Measurements from ENCODE around the gene PCP2.

PCP2 gene

GRCh38 chr19:7617172-7617571, 16.3 kb downstream of the PCP2 start:
- no peak overlapping the region for H3K27ac ChIP-seq
- H3K27me3 ChIP-seq = no peaks in the 10 kb centered on the region
- no peak for TF ChIP-seq Cebpa-rat (IDR thresholded peaks at IDR 0.05)
- H4K20me1 ChIP-seq = peaks cover 0 to 60% (median 10%) of the 10 kb centered on the region in 11 experiments; a peak in 9 of 22 replicates
- H3K36me3 ChIP-seq = peaks cover 19 to 54% (median 43%) of the 10 kb centered on the region in 11 experiments
- H3K9ac ChIP-seq = no peak overlapping the region
- no peak overlapping the region for H3K4me2 ChIP-seq
- H3K4me3 ChIP-seq = no peak overlapping the region
- peaks cover 0 to 8% (median 0%) of the 10 kb centered on the region in 10 experiments; a peak in 2 of 20 replicates for H3K4me1 ChIP-seq
- no peaks in the 10 kb centered on the region for H3K9me3 ChIP-seq (replicated peaks in 1 of 11)

- Histone ChIP-seq H3K36me3 (peaks cover under 1 to 34% (median 24%) of the 10 kb centered on the region in 11 experiments; a peak in 20 of 22 replicates), H3K27ac (no peak overlapping the region), H3K4me3 (no peak overlapping the region), H3K9me3 (replicated peaks in 1 of 11) (no peaks in the 10 kb centered on the region), H3K27me3 (no peaks in the 10 kb centered on the region), H3K4me2 (no peak overlapping the region), H3K9ac (no peak overlapping the region), H3K4me1 (peaks cover 0 to 8% (median 0%) of the 10 kb centered on the region in 10 experiments; a peak in 2 of 20 replicates), H4K20me1 (peaks cover 0 to 45% (median 9%) of the 10 kb centered on the region in 11 experiments; a peak in 9 of 22 replicates)
- TF ChIP-seq Cebpa-rat (IDR thresholded peaks at IDR 0.05) = no peak
Measured at GRCh38 chr19:7614859-7615741, 18.4 kb downstream of the PCP2 start.

- Histone ChIP-seq H3K9me3 (replicated peaks in 1 of 11) (no peaks in the 10 kb centered on the region), H4K20me1 (peaks cover 0 to 25% (median 0%) of the 10 kb centered on the region in 11 experiments; a peak in 6 of 22 replicates), H3K4me2 (no peak overlapping the region), H3K36me3 (peaks cover 0 to 9% (median under 1%) of the 10 kb centered on the region in 11 experiments; a peak in 8 of 22 replicates), H3K4me3 (no peak overlapping the region), H3K9ac (no peak overlapping the region), H3K27me3 (no peaks in the 10 kb centered on the region), H3K27ac (no peak overlapping the region), H3K4me1 (0 out of 20 replicates have a peak, but pooled peaks cover 0 to under 1% (median 0%) of the 10 kb centered on the region in 10 experiments)
- TF ChIP-seq Cebpa-rat (IDR thresholded peaks at IDR 0.05) = no peak
Measured at GRCh38 chr19:7612282-7613274, 20.9 kb downstream of the PCP2 start.

- 0 out of 22 replicates have a peak, but pooled peaks cover 0 to under 1% (median 0%) of the 10 kb centered on the region in 11 experiments for H3K36me3 ChIP-seq
Measured at GRCh38 chr19:7611541-7612279, 21.8 kb downstream of the PCP2 start.

DNA sequence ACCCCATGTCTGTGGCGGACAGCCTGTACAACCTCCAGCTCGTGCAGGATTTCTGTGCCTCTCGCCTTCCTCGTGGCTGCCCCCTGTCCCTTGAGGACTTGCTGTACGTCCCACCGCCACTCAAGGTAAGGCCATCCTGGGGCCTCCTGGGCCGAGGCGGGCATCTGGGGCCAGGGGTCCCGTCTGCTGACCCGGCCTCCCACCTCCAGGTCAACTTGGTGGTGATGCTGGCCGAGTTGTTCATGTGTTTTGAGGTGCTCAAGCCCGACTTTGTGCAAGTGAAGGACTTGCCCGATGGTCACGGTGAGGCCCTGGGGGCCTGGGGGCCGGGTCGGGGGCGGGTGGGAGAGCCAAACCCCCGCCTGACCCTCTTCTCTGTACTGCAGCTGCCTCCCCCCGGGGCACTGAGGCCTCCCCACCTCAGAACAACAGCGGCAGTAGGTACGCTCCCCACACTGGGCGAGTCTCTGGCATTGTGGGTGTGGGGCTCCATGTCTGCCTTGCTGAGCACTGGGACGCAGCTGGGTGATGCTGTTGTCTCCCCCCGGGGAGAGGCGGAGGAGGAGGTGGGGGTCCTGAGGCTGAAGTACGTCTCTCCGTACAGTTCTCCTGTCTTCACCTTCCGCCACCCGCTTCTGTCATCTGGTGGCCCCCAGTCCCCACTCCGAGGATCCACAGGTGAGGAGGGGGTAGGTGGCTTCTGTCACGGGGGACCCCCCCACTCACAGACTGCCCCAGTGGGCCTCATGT, 22.9 kb downstream of the PCP2 start:
- no peak for TF ChIP-seq Cebpa-rat (IDR thresholded peaks at IDR 0.05)
- Histone ChIP-seq H3K36me3 (no peaks in the 10 kb centered on the region), H3K9ac (no peak overlapping the region), H3K27me3 (no peaks in the 10 kb centered on the region), H3K9me3 (replicated peaks in 1 of 11) (peaks cover 0 to 2% (median 0%) of the 10 kb centered on the region in 11 experiments; a peak in 4 of 22 replicates), H3K4me3 (no peak overlapping the region), H3K4me2 (no peak overlapping the region), H4K20me1 (peaks cover 0 to 13% (median 0%) of the 10 kb centered on the region in 11 experiments; a peak in 6 of 22 replicates), H3K4me1 (0 out of 20 replicates have a peak, but pooled peaks cover 0 to 6% (median 0%) of the 10 kb centered on the region in 10 experiments), H3K27ac (no peak overlapping the region)

More at GRCh38 chr19:7611541-7612279, 21.8 kb downstream of the PCP2 start:
- Histone ChIP-seq H3K9me3 (replicated peaks in 1 of 11) (no peaks in the 10 kb centered on the region), H3K9ac (no peak overlapping the region), H3K27me3 (no peaks in the 10 kb centered on the region), H3K4me2 (no peak overlapping the region), H3K4me3 (no peak overlapping the region), H3K27ac (no peak overlapping the region), H3K4me1 (0 out of 20 replicates have a peak, but pooled peaks cover 0 to 6% (median 0%) of the 10 kb centered on the region in 10 experiments), H4K20me1 (peaks cover 0 to 16% (median 0%) of the 10 kb centered on the region in 11 experiments; a peak in 5 of 22 replicates)
- TF ChIP-seq Cebpa-rat (IDR thresholded peaks at IDR 0.05) = no peak

DNA sequence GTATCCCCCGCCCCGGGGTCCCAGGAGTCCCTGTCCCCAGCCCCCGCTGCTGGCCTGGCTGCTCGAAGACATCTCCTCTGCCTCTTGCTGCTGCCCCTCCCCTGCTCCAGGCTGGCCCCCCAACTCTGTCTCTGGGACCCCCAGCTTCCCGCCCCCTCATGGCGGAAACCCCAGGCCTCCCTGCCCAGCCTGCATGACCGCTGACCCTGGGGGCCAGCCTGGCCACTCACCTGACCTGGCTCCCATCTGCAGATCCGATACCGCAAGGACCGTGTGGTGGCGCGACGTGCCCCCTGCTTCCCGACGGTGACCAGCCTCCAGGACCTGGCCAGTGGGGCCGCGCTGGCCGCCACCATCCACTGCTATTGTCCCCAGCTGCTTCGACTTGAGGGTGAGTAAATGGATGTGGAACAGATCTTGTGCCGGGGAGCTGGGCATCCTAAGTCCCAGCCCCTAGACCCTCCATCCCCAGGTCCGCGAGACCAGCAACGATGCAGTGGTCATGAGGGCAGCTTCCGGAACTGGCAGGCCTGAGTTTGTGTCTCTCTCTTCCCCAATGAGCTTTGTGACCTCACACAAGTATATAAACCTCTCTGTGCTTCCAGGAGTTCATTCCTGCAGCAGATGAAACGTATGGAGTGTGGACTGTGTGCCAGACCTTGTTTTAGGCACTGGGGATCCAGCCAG, 25.5 kb downstream of the PCP2 start:
- Histone ChIP-seq H3K9me3 (replicated peaks in 1 of 11) (peaks cover 0 to 7% (median 3%) of the 10 kb centered on the region in 11 experiments; a peak in 7 of 22 replicates), H4K20me1 (peaks cover 0 to 13% (median 0%) of the 10 kb centered on the region in 11 experiments; a peak in 6 of 22 replicates), H3K27ac (no peak overlapping the region), H3K4me3 (no peak overlapping the region), H3K4me1 (0 out of 20 replicates have a peak, but pooled peaks cover 0 to 6% (median 0%) of the 10 kb centered on the region in 10 experiments), H3K9ac (no peak overlapping the region), H3K27me3 (peaks cover 0 to 18% (median 8%) of the 10 kb centered on the region in 11 experiments; a peak in 10 of 22 replicates), H3K36me3 (no peaks in the 10 kb centered on the region), H3K4me2 (no peak overlapping the region)
- TF ChIP-seq Cebpa-rat (IDR thresholded peaks at IDR 0.05) = no peak

Data from BLaER1 treated with 17β-estradiol and CSF1 and Interleukin-3, amounts not matched to agents 10 nM and 100 nM (cell line).